Psoas muscle (tissue), 8 donors: ENCODE data around the gene MIB1. TPM values are rescaled to one million over a fixed set of nuclear protein-coding genes. Genes with fewer than 3 reads are reported as not detected.

Experiments
- ATAC-seq, 4 donors: fragments of 200-7000 bp; cut with Tn5 transposase; one replicate each; pipeline ENCODE4 v1.9.1; 2020; ENCODE audit warnings: moderate library complexity in 3 of 4, mild to moderate bottlenecking in 2 of 4
- DNase-seq, 2 donors: peaks; one replicate each; pipeline ENCODE4 v3.0.0-alpha.2; 2020
- H3K27ac ChIP-seq: fragments of 200-600 bp; one replicate; pipeline ENCODE4 v1.8.0; 2022
- H3K27me3 ChIP-seq, 3 donors: fragments of 200-600 bp in 1 of 3; one replicate each; pipeline versions ENCODE4 v1.6.1 to v1.8.0; 2013 to 2022; ENCODE audit warnings: low read length in 2 of 3, mild to moderate bottlenecking in 2 of 3, moderate library complexity in 1 of 3; ENCODE audit not compliant: insufficient read depth in 3 of 3
- H3K36me3 ChIP-seq, 2 donors: fragments of 200-600 bp in 1 of 2; one replicate each; pipeline versions ENCODE4 v1.6.1 to v1.8.0; 2013 to 2022; ENCODE audit warnings: low read depth in 1 of 2, mild to moderate bottlenecking in 1 of 2, moderate library complexity in 1 of 2; ENCODE audit not compliant: insufficient read depth in 1 of 2
- H3K4me1 ChIP-seq: fragments of 200-600 bp; one replicate; pipeline ENCODE4 v1.8.0; 2022
- H3K4me3 ChIP-seq: fragments of 200-600 bp; one replicate; pipeline ENCODE4 v1.8.0; 2022; ENCODE audit warnings: mild to moderate bottlenecking
- H3K9me3 ChIP-seq: fragments of 200-600 bp; one replicate; pipeline ENCODE4 v1.8.0; 2022
- WGBS, 3 donors: extraction: QIAGEN DNeasy Blood & Tissue Kit; methylation state at CpG; one replicate each; pipeline versions ENCODE4 v1.1.6 to v1.1.7; 2013; 5-methylcytosine and 5-hydroxymethylcytosine counted together
- intact Hi-C, 2 donors: fragments of 100-400 bp; cut with DNase I; formaldehyde crosslinking; loops; one replicate each; pipeline versions ENCODE4 v1.11.0 to v1.14.2; 2022
- polyA plus RNA-seq, 3 donors: library from polyadenylated mRNA; stranded (reverse); fragments of 200-250 nt; gene quantifications; one replicate each; pipeline ENCODE4 v1.2.3, GENCODE V29; 2013
- total RNA-seq, 4 donors: library from RNA; stranded (reverse); fragmentation: NEBNext Ultra II Directional in 2 of 4; extraction: Animal tissue kit (Norgen Biotek cat#: 25700) in 2 of 4; gene quantifications; one replicate each; pipeline versions ENCODE4 v1.2.1 to v1.2.4, GENCODE V29; 2021 to 2023
- TF ChIP-seq, protein P1 (sequence below): fragments of 200-600 bp; IDR thresholded peaks from one replicate; pipeline ENCODE4 v1.8.0; 2022; ENCODE audit warnings: antibody characterized with exemption
- donor health status: healthy with polysubstance abuse.
- donor health status: DM: no; HTN: no; CAD: no; lungs with moderate emphysema.
- donor health status: Bipolar disorder and iron deficiency.
- donor health status: healthy.
- donor health status: DM: yes; HTN: yes; CAD: no.
- donor health status: DM: no; HTN: no; CAD: no.
- donor health status: DM: no; HTN: no; CAD: no.
- donor health status: DM: yes; HTN: yes; CAD: no.

The MIB1 gene
- total and polyA plus RNA-seq, 7 donors = 2.1 to 21.3 (median 16.1) TPM

DNA sequence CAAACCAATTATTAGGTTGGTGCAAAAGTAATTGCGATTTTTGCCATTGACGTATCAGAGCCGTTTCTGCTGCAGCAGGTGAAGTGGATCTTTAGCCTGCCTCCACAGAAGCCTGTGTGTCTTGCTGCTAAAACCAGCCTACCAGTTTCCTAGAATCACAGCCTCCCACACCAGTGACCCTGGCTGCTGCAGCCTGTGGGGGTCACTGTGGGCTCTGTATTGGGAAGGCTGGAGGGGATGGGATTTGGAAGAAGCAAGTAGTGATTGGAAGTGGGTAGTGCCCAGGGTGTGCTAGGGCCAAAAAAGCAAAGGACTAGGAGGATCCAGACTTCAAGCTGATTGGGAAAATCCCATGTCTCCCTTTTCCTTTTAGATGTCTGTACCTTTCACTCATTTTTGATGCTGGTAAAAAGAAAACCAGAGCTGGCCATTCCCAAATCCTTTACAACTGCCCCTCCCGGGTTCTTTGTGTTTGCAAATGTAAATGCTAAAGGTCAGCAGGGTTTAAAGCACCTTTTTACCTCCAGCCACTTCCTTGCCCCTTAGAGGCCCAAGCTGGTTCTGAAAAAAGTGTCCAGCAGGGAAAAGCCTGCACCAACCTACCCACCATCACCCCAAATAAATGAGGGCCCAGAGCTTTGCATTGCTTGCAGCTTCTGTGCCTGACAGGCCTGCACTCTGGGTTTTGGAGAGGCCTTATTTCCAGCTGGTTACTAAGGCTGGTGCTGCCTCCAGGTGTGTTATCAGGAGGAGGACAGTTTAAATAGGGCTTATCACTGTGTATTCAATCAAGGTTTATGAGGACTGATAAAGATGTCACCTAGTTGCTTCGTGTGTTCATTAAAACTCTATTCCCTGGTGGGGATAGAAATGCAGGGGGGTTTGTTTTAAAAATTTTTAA is 172.0 kb downstream of the MIB1 start:
- no peak for DNase-seq
- no peak overlapping the region for H3K27ac ChIP-seq
- H3K4me1 ChIP-seq = no peaks in the 10 kb centered on the region
- H3K9me3 ChIP-seq = no peaks in the 10 kb centered on the region
- H3K27me3 ChIP-seq = peaks cover 0 to 3% (median 0%) of the 10 kb centered on the region in 3 donors
- ATAC-seq = no peak
- no peak overlapping the region for H3K4me3 ChIP-seq
- no peaks in the 10 kb centered on the region for H3K36me3 ChIP-seq
- WGBS, 3 donors = 65 to 69% (median 68%) methylated on average over 5 of the region's 5 CpGs
- TF ChIP-seq, protein P1, sequence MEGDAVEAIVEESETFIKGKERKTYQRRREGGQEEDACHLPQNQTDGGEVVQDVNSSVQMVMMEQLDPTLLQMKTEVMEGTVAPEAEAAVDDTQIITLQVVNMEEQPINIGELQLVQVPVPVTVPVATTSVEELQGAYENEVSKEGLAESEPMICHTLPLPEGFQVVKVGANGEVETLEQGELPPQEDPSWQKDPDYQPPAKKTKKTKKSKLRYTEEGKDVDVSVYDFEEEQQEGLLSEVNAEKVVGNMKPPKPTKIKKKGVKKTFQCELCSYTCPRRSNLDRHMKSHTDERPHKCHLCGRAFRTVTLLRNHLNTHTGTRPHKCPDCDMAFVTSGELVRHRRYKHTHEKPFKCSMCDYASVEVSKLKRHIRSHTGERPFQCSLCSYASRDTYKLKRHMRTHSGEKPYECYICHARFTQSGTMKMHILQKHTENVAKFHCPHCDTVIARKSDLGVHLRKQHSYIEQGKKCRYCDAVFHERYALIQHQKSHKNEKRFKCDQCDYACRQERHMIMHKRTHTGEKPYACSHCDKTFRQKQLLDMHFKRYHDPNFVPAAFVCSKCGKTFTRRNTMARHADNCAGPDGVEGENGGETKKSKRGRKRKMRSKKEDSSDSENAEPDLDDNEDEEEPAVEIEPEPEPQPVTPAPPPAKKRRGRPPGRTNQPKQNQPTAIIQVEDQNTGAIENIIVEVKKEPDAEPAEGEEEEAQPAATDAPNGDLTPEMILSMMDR = no peak
- intact Hi-C loops = no loop called here

GRCh38 chr18:21914739-21915319 is 174.2 kb downstream of the MIB1 start:
- no peaks in the 10 kb centered on the region for H3K36me3 ChIP-seq
- H3K4me3 ChIP-seq = no peak overlapping the region
- DNase-seq (no peak), ATAC-seq (no peak)
- peaks cover 8% of the 10 kb centered on the region for H3K9me3 ChIP-seq
- no peaks in the 10 kb centered on the region for H3K4me1 ChIP-seq
- 48 to 51% (median 51%) methylated on average over 2 of the region's 2 CpGs for WGBS, 3 donors
- peaks cover 0 to 3% (median 0%) of the 10 kb centered on the region in 3 donors for H3K27me3 ChIP-seq
- no peak overlapping the region for H3K27ac ChIP-seq
- intact Hi-C loops = no loop called here
- TF ChIP-seq, protein P1 = peak; percentile 13

GRCh38 chr18:21915546-21915945 is 175.0 kb downstream of the MIB1 start:
- Histone ChIP-seq H3K27ac (no peak overlapping the region), H3K4me1 (no peaks in the 10 kb centered on the region), H3K27me3 (peaks cover 0 to 3% (median 0%) of the 10 kb centered on the region in 3 donors), H3K4me3 (no peak overlapping the region), H3K9me3 (peaks cover 8% of the 10 kb centered on the region), H3K36me3 (no peaks in the 10 kb centered on the region)
- ATAC-seq = no peak
- intact Hi-C loops = no loop called here
- WGBS, 3 donors = 80 to 91% (median 83%) methylated on average over 9 of the region's 9 CpGs
- TF ChIP-seq, protein P1 = no peak
- DNase-seq = no peak

GRCh38 chr18:21916594-21916993 is 176.0 kb downstream of the MIB1 start:
- H3K27me3 ChIP-seq = peaks cover 0 to 3% (median 0%) of the 10 kb centered on the region in 3 donors
- H3K4me1 ChIP-seq = no peaks in the 10 kb centered on the region
- ATAC-seq (no peak), DNase-seq (no peak)
- intact Hi-C loops = no loop called here
- no peak overlapping the region for H3K4me3 ChIP-seq
- no peak overlapping the region for H3K27ac ChIP-seq
- no peaks in the 10 kb centered on the region for H3K36me3 ChIP-seq
- TF ChIP-seq, protein P1 = no peak
- WGBS, 3 donors = 48 to 56% (median 54%) methylated on average over 2 of the region's 2 CpGs
- H3K9me3 ChIP-seq = peaks cover 8% of the 10 kb centered on the region
